WTC11 (cell line): ENCODE results near the gene NEK6.

Experiments used
- CREM ChIP-seq: sonication (generic); formaldehyde crosslinking; IDR thresholded peaks from 2 replicates; pipeline ENCODE4 v1.8.1; 2022; ENCODE audit warnings: mild to moderate bottlenecking, missing genetic modification reagents, moderate library complexity
- CTCF ChIP-seq: fragments of 200-600 bp; IDR thresholded peaks from 2 replicates; pipeline ENCODE4 v1.8.0; 2022; ENCODE audit warnings: antibody characterized with exemption
- E2F4 ChIP-seq: sonication (generic); formaldehyde crosslinking; IDR thresholded peaks from 2 replicates; pipeline ENCODE4 v1.8.1; 2022; ENCODE audit warnings: low read depth, mild to moderate bottlenecking, moderate library complexity, missing genetic modification reagents, borderline replicate concordance
- ESRRA ChIP-seq: sonication (generic); formaldehyde crosslinking; IDR thresholded peaks from 2 replicates; pipeline ENCODE4 v1.8.1; 2022; ENCODE audit warnings: mild to moderate bottlenecking, missing genetic modification reagents, borderline replicate concordance
- NR3C1 ChIP-seq: sonication (generic); formaldehyde crosslinking; conservative IDR thresholded peaks from 2 replicates; pipeline ENCODE4 v1.8.1; 2023; ENCODE audit warnings: low read depth, mild to moderate bottlenecking, missing genetic modification reagents
- TEAD4 ChIP-seq: sonication (generic); formaldehyde crosslinking; IDR thresholded peaks from 2 replicates; pipeline ENCODE4 v1.8.0; 2022; ENCODE audit warnings: mild to moderate bottlenecking, missing genetic modification reagents
- USF2 ChIP-seq: sonication (generic); formaldehyde crosslinking; IDR thresholded peaks from 2 replicates; pipeline ENCODE4 v1.8.1; 2023; ENCODE audit warnings: mild to moderate bottlenecking, missing genetic modification reagents, moderate library complexity
- TF ChIP-seq, protein P1 (sequence below): sonication (generic); formaldehyde crosslinking; IDR thresholded peaks from 2 replicates; pipeline ENCODE4 v1.8.0; 2023; ENCODE audit warnings: missing genetic modification reagents
- TF ChIP-seq, protein P2 (sequence below): sonication (generic); formaldehyde crosslinking; IDR thresholded peaks from 2 replicates; pipeline ENCODE4 v1.8.0; 2022; ENCODE audit warnings: mild to moderate bottlenecking, missing genetic modification reagents
- TF ChIP-seq, protein P3 (sequence below): sonication (generic); formaldehyde crosslinking; conservative IDR thresholded peaks from 2 replicates; pipeline ENCODE4 v1.8.1; 2023; ENCODE audit warnings: mild to moderate bottlenecking, low read depth, missing genetic modification reagents, moderate library complexity
- TF ChIP-seq, protein P4 (sequence below): sonication (generic); formaldehyde crosslinking; IDR thresholded peaks from 2 replicates; pipeline ENCODE4 v1.8.1; 2023; ENCODE audit warnings: mild to moderate bottlenecking, moderate library complexity, missing genetic modification reagents
- TF ChIP-seq, protein P5 (sequence below): sonication (generic); formaldehyde crosslinking; conservative IDR thresholded peaks from 2 replicates; pipeline ENCODE4 v1.8.1; 2022; ENCODE audit warnings: mild to moderate bottlenecking, missing genetic modification reagents
- TF ChIP-seq, protein P6 (sequence below): sonication (generic); formaldehyde crosslinking; IDR thresholded peaks from 2 replicates; pipeline ENCODE4 v1.8.1; 2022; ENCODE audit warnings: low read depth, missing genetic modification reagents, borderline replicate concordance

DNA sequence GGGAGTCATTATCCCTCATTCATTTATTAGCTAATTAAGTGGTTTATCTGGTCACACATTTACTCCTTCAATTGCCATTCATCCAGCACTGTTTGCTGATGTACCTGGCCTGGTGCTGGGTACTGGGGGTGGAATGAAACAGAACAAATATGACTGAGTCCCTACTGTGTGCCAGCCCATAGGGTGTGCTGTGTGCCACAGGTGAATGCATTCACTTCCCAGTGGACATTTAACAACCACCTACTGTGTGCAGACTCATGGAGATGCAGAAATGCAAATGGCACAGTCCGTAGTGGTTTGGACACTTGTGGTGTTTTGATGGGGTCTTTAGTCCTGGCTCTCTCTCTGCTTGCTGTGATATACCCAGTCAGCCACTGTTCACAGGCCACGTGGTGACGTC lies 10.5 kb downstream of the NEK6 start:
- TF ChIP-seq, protein P1, sequence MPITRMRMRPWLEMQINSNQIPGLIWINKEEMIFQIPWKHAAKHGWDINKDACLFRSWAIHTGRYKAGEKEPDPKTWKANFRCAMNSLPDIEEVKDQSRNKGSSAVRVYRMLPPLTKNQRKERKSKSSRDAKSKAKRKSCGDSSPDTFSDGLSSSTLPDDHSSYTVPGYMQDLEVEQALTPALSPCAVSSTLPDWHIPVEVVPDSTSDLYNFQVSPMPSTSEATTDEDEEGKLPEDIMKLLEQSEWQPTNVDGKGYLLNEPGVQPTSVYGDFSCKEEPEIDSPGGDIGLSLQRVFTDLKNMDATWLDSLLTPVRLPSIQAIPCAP (CRISPR knock-in tag) = no peak
- TF ChIP-seq NR3C1 (CRISPR knock-in tag) (no peak), CTCF (no peak), TEAD4 (CRISPR knock-in tag) (no peak), CREM (no peak), ESRRA (CRISPR knock-in tag) (no peak), USF2 (CRISPR knock-in tag) (no peak), E2F4 (CRISPR knock-in tag) (no peak)
- TF ChIP-seq, protein P2, sequence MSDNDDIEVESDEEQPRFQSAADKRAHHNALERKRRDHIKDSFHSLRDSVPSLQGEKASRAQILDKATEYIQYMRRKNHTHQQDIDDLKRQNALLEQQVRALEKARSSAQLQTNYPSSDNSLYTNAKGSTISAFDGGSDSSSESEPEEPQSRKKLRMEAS = no peak
- TF ChIP-seq, protein P3, sequence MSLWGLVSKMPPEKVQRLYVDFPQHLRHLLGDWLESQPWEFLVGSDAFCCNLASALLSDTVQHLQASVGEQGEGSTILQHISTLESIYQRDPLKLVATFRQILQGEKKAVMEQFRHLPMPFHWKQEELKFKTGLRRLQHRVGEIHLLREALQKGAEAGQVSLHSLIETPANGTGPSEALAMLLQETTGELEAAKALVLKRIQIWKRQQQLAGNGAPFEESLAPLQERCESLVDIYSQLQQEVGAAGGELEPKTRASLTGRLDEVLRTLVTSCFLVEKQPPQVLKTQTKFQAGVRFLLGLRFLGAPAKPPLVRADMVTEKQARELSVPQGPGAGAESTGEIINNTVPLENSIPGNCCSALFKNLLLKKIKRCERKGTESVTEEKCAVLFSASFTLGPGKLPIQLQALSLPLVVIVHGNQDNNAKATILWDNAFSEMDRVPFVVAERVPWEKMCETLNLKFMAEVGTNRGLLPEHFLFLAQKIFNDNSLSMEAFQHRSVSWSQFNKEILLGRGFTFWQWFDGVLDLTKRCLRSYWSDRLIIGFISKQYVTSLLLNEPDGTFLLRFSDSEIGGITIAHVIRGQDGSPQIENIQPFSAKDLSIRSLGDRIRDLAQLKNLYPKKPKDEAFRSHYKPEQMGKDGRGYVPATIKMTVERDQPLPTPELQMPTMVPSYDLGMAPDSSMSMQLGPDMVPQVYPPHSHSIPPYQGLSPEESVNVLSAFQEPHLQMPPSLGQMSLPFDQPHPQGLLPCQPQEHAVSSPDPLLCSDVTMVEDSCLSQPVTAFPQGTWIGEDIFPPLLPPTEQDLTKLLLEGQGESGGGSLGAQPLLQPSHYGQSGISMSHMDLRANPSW = no peak
- TF ChIP-seq, protein P4, sequence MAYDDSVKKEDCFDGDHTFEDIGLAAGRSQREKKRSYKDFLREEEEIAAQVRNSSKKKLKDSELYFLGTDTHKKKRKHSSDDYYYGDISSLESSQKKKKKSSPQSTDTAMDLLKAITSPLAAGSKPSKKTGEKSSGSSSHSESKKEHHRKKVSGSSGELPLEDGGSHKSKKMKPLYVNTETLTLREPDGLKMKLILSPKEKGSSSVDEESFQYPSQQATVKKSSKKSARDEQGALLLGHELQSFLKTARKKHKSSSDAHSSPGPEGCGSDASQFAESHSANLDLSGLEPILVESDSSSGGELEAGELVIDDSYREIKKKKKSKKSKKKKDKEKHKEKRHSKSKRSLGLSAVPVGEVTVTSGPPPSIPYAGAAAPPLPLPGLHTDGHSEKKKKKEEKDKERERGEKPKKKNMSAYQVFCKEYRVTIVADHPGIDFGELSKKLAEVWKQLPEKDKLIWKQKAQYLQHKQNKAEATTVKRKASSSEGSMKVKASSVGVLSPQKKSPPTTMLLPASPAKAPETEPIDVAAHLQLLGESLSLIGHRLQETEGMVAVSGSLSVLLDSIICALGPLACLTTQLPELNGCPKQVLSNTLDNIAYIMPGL (CRISPR knock-in tag) = no peak
- TF ChIP-seq, protein P5, sequence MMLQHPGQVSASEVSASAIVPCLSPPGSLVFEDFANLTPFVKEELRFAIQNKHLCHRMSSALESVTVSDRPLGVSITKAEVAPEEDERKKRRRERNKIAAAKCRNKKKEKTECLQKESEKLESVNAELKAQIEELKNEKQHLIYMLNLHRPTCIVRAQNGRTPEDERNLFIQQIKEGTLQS (CRISPR knock-in tag) = no peak
- TF ChIP-seq, protein P6, sequence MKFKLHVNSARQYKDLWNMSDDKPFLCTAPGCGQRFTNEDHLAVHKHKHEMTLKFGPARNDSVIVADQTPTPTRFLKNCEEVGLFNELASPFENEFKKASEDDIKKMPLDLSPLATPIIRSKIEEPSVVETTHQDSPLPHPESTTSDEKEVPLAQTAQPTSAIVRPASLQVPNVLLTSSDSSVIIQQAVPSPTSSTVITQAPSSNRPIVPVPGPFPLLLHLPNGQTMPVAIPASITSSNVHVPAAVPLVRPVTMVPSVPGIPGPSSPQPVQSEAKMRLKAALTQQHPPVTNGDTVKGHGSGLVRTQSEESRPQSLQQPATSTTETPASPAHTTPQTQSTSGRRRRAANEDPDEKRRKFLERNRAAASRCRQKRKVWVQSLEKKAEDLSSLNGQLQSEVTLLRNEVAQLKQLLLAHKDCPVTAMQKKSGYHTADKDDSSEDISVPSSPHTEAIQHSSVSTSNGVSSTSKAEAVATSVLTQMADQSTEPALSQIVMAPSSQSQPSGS = no peak
